H9 (cell line): Measurements from ENCODE around the gene DUSP21. TPM values are rescaled to one million over a fixed set of nuclear protein-coding genes. Genes with fewer than 3 reads are reported as not detected.

Source experiments
- DNase-seq: peaks from one replicate; pipeline ENCODE4 v3.0.0-alpha.2; 2017
- H2AFZ ChIP-seq: one replicate; pipeline ENCODE4 v1.6.1; 2013; ENCODE audit warnings: mild to moderate bottlenecking, low read length, control low read depth, moderate library complexity
- H2AK5ac ChIP-seq: 2 replicates; pipeline ENCODE4 v1.6.1; 2013; ENCODE audit warnings: low read length, control low read depth, mixed read lengths; ENCODE audit not compliant: insufficient read length
- H2BK120ac ChIP-seq: one replicate; pipeline ENCODE4 v1.6.1; 2013; ENCODE audit warnings: low read depth, mild to moderate bottlenecking, low read length, control low read depth, inconsistent platforms; ENCODE audit not compliant: poor library complexity, severe bottlenecking
- H2BK12ac ChIP-seq: 2 replicates; pipeline ENCODE4 v1.6.1; 2013; ENCODE audit warnings: low read length, control low read depth, mixed read lengths, low read depth; ENCODE audit not compliant: insufficient read length
- H2BK15ac ChIP-seq: 2 replicates; pipeline ENCODE4 v1.6.1; 2013; ENCODE audit warnings: low read depth, low read length, control low read depth
- H2BK20ac ChIP-seq: one replicate; pipeline ENCODE4 v1.6.1; 2013; ENCODE audit warnings: low read depth, mild to moderate bottlenecking, low read length, control low read depth, inconsistent platforms; ENCODE audit not compliant: poor library complexity, severe bottlenecking
- H2BK5ac ChIP-seq: 2 replicates; pipeline ENCODE4 v1.6.1; 2013; ENCODE audit warnings: low read length, control low read depth, mixed read lengths; ENCODE audit not compliant: insufficient read length
- H3K14ac ChIP-seq: 2 replicates; pipeline ENCODE4 v1.6.1; 2013; ENCODE audit warnings: low read length, control low read depth; ENCODE audit not compliant: insufficient read depth
- H3K18ac ChIP-seq: 2 replicates; pipeline ENCODE4 v1.6.1; 2013; ENCODE audit warnings: low read depth, mild to moderate bottlenecking, mixed read lengths, low read length, control low read depth; ENCODE audit not compliant: insufficient read length
- H3K23ac ChIP-seq: 2 replicates; pipeline ENCODE4 v1.6.1; 2013; ENCODE audit warnings: low read length, control low read depth, mixed read lengths, low read depth; ENCODE audit not compliant: insufficient read length
- H3K23me2 ChIP-seq: 2 replicates; pipeline ENCODE4 v1.6.1; 2013; ENCODE audit warnings: low read depth, mild to moderate bottlenecking, mixed read lengths, low read length, control low read depth; ENCODE audit not compliant: insufficient read length, poor library complexity, severe bottlenecking
- H3K27ac ChIP-seq: 2 replicates; pipeline ENCODE4 v1.5.1; 2013; ENCODE audit warnings: low read length, control low read depth, mixed read lengths, low read depth; ENCODE audit not compliant: insufficient read length
- H3K27me3 ChIP-seq: 2 replicates; pipeline ENCODE4 v1.6.1; 2013; ENCODE audit warnings: low read length, control low read depth, inconsistent platforms; ENCODE audit not compliant: insufficient read depth
- H3K4ac ChIP-seq: 2 replicates; pipeline ENCODE4 v1.6.1; 2013; ENCODE audit warnings: low read depth, mild to moderate bottlenecking, control low read depth, inconsistent platforms, low read length, moderate library complexity
- H3K4me1 ChIP-seq: 2 replicates; pipeline ENCODE4 v1.6.1; 2013; ENCODE audit warnings: low read length, control low read depth, inconsistent platforms; ENCODE audit not compliant: insufficient read depth
- H3K4me2 ChIP-seq: 2 replicates; pipeline ENCODE4 v1.6.1; 2013; ENCODE audit warnings: low read length, control low read depth, mixed read lengths; ENCODE audit not compliant: insufficient read length, insufficient read depth
- H3K56ac ChIP-seq: 2 replicates; pipeline ENCODE4 v1.6.1; 2013; ENCODE audit warnings: low read depth, mild to moderate bottlenecking, mixed read lengths, low read length, control low read depth; ENCODE audit not compliant: insufficient read length
- H3K79me1 ChIP-seq: 2 replicates; pipeline ENCODE4 v1.6.1; 2013; ENCODE audit warnings: low read depth, mild to moderate bottlenecking, moderate library complexity, low read length, control low read depth, inconsistent platforms; ENCODE audit not compliant: insufficient read depth, poor library complexity, severe bottlenecking
- H3K79me2 ChIP-seq: 2 replicates; pipeline ENCODE4 v1.6.1; 2013; ENCODE audit warnings: low read length, control low read depth, inconsistent platforms; ENCODE audit not compliant: insufficient read depth
- H3K9ac ChIP-seq: 2 replicates; pipeline ENCODE4 v1.6.1; 2013; ENCODE audit warnings: low read length, control low read depth, mixed read lengths; ENCODE audit not compliant: insufficient read length; ENCODE audit errors: extremely low read depth
- H3K9me3 ChIP-seq: one replicate; pipeline ENCODE4 v1.6.1; 2013; ENCODE audit warnings: low read depth, low read length, inconsistent platforms; ENCODE audit not compliant: control insufficient read depth
- H3T11ph ChIP-seq: one replicate; pipeline ENCODE4 v1.6.1; 2013; ENCODE audit warnings: mild to moderate bottlenecking, low read length, control low read depth, inconsistent platforms
- H4K20me1 ChIP-seq: one replicate; pipeline ENCODE4 v1.6.1; 2013; ENCODE audit not compliant: control insufficient read depth, insufficient read length, insufficient read depth
- H4K5ac ChIP-seq: 2 replicates; pipeline ENCODE4 v1.6.1; 2013; ENCODE audit warnings: low read depth, mild to moderate bottlenecking, mixed read lengths, low read length, control low read depth; ENCODE audit not compliant: insufficient read length
- H4K8ac ChIP-seq: replicated peaks from 2 replicates; pipeline ENCODE4 v1.6.1; 2013; ENCODE audit warnings: low read length, control low read depth, mixed read lengths, low read depth; ENCODE audit not compliant: insufficient read length
- H4K91ac ChIP-seq: 2 replicates; pipeline ENCODE4 v1.6.1; 2013; ENCODE audit warnings: low read depth, mild to moderate bottlenecking, moderate library complexity, mixed read lengths, low read length, control low read depth; ENCODE audit not compliant: insufficient read length
- H3K27ac Mint-ChIP-seq, 3 experiments: 2 replicates in 2 of 3; 3 replicates in 1 of 3; pipeline ENCODE4 v1.8.0; 2020 to 2021; ENCODE audit warnings: mixed read lengths in 3 of 3, mild to moderate bottlenecking in 1 of 3, moderate library complexity in 1 of 3
- H3K27me3 Mint-ChIP-seq: 2 replicates; pipeline ENCODE4 v1.8.0; 2021; ENCODE audit warnings: low read depth, mild to moderate bottlenecking, moderate library complexity, mixed read lengths
- H3K36me3 Mint-ChIP-seq, 3 experiments: 2 replicates in 2 of 3; 3 replicates in 1 of 3; pipeline ENCODE4 v1.8.0; 2020 to 2021; ENCODE audit warnings: low read depth in 3 of 3, mixed read lengths in 3 of 3; ENCODE audit not compliant: insufficient read depth in 1 of 3
- H3K4me1 Mint-ChIP-seq, 2 experiments: 2 replicates each; pipeline ENCODE4 v1.8.0; 2020; ENCODE audit warnings: mixed read lengths in 2 of 2
- H3K4me3 Mint-ChIP-seq, 2 experiments: 2 replicates in 1 of 2; 3 replicates in 1 of 2; pipeline ENCODE4 v1.8.0; 2020 to 2021; ENCODE audit warnings: mild to moderate bottlenecking in 2 of 2, mixed read lengths in 2 of 2, moderate library complexity in 1 of 2
- H3K9me3 Mint-ChIP-seq, 2 experiments: 2 replicates in 1 of 2; 3 replicates in 1 of 2; pipeline ENCODE4 v1.8.0; 2020; ENCODE audit warnings: mild to moderate bottlenecking in 2 of 2, mixed read lengths in 2 of 2, moderate library complexity in 1 of 2
- WGBS: extraction: QIAGEN DNeasy Blood & Tissue Kit; methylation state at CpG from one replicate; pipeline ENCODE4 v1.1.7; 2013; ENCODE audit warnings: missing lambda C conversion rate, low lambda C conversion rate, mixed read lengths; ENCODE audit not compliant: insufficient read length; ENCODE audit errors: extremely low coverage; 5-methylcytosine and 5-hydroxymethylcytosine counted together
- total RNA-seq: library from RNA; stranded (reverse); gene quantifications from 2 replicates; pipeline ENCODE4 v1.2.1, GENCODE V29; 2021
- TF ChIP-seq, protein P1 (sequence below): fragments of 200-600 bp; sonication (generic); conservative IDR thresholded peaks from 3 replicates; pipeline ENCODE4 v1.8.0; 2021; ENCODE audit warnings: antibody characterized with exemption, mild to moderate bottlenecking

DUSP21 gene
- total RNA-seq, 1 experiment from 2014 or later: not detected

DNA sequence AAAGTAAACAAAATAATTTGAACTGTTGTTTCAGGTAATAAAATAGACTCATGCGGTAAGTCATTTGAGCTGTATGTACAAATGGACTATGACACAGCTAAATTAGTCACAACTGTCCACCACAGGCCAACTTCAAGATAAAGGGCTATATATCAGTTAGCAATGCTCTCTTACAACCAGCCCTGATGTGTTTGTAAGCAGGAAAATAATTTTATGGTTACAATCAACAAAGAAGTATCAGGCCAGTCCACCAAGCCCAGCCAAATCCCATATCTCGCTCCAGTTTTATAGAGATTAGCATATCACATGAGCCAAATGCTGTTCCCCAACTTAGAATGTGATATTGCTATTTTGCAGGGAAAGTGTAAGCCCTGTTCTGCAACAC, 511 bp upstream of the DUSP21 start:
- H3K9ac ChIP-seq: no peak overlapping the region
- H4K91ac ChIP-seq: no peak overlapping the region
- DNase-seq: no peak
- TF ChIP-seq, protein P1, sequence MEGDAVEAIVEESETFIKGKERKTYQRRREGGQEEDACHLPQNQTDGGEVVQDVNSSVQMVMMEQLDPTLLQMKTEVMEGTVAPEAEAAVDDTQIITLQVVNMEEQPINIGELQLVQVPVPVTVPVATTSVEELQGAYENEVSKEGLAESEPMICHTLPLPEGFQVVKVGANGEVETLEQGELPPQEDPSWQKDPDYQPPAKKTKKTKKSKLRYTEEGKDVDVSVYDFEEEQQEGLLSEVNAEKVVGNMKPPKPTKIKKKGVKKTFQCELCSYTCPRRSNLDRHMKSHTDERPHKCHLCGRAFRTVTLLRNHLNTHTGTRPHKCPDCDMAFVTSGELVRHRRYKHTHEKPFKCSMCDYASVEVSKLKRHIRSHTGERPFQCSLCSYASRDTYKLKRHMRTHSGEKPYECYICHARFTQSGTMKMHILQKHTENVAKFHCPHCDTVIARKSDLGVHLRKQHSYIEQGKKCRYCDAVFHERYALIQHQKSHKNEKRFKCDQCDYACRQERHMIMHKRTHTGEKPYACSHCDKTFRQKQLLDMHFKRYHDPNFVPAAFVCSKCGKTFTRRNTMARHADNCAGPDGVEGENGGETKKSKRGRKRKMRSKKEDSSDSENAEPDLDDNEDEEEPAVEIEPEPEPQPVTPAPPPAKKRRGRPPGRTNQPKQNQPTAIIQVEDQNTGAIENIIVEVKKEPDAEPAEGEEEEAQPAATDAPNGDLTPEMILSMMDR: no peak
- no peak overlapping the region for H4K8ac ChIP-seq
- no CpG with 5 or more reads among the region's 2 CpGs for WGBS
- H2AK5ac ChIP-seq: no peak overlapping the region
- peaks cover 69 to 72% of the 10 kb centered on the region in 2 experiments for H3K9me3 Mint-ChIP-seq
- H3K27ac Mint-ChIP-seq: no peak overlapping the region
- no peaks in the 10 kb centered on the region for H3K27me3 ChIP-seq
- no peaks in the 10 kb centered on the region for H3K79me2 ChIP-seq
- no peak overlapping the region for H4K5ac ChIP-seq
- no peak overlapping the region for H3T11ph ChIP-seq
- no peak overlapping the region for H2BK15ac ChIP-seq
- no peaks in the 10 kb centered on the region for H4K20me1 ChIP-seq
- H2AFZ ChIP-seq: no peak overlapping the region
- no peak overlapping the region for H3K23ac ChIP-seq
- no peaks in the 10 kb centered on the region for H3K27me3 Mint-ChIP-seq
- no peaks in the 10 kb centered on the region for H3K4me1 ChIP-seq
- no peak overlapping the region for H3K4ac ChIP-seq
- H2BK12ac ChIP-seq: no peak overlapping the region
- no peaks in the 10 kb centered on the region for H3K4me1 Mint-ChIP-seq
- H2BK120ac ChIP-seq: no peak overlapping the region
- H3K14ac ChIP-seq: no peak overlapping the region
- no peak overlapping the region for H3K56ac ChIP-seq
- H3K27ac ChIP-seq: no peak overlapping the region
- no peak overlapping the region for H2BK20ac ChIP-seq
- no peak overlapping the region for H3K18ac ChIP-seq
- no peak overlapping the region for H2BK5ac ChIP-seq
- H3K79me1 ChIP-seq: no peaks in the 10 kb centered on the region
- peaks cover 42% of the 10 kb centered on the region for H3K9me3 ChIP-seq
- H3K36me3 Mint-ChIP-seq: no peaks in the 10 kb centered on the region; a peak in 2 of 7 replicates
- H3K23me2 ChIP-seq: no peaks in the 10 kb centered on the region
- H3K4me2 ChIP-seq: no peak overlapping the region
- no peak overlapping the region for H3K4me3 Mint-ChIP-seq
